Glutamatergic neuron (in vitro differentiated cells): ENCODE measurements around the gene PLAC8L1. TPM values are rescaled to one million over a fixed set of nuclear protein-coding genes. Genes with fewer than 3 reads are reported as not detected.

Experiments
- DNase-seq: peaks from one replicate; pipeline ENCODE4 v3.0.0; 2022
- H3K27ac Mint-ChIP-seq: one replicate; pipeline ENCODE4 v1.8.0; 2020; ENCODE audit warnings: mild to moderate bottlenecking, mixed read lengths, inconsistent platforms; ENCODE audit not compliant: unreplicated experiment
- H3K27me3 Mint-ChIP-seq: one replicate; pipeline ENCODE4 v1.8.0; 2020; ENCODE audit warnings: mild to moderate bottlenecking, moderate library complexity, mixed read lengths, inconsistent platforms; ENCODE audit not compliant: unreplicated experiment
- H3K36me3 Mint-ChIP-seq: one replicate; pipeline ENCODE4 v1.8.0; 2020; ENCODE audit warnings: mild to moderate bottlenecking, mixed read lengths, inconsistent platforms; ENCODE audit not compliant: unreplicated experiment
- H3K4me1 Mint-ChIP-seq: one replicate; pipeline ENCODE4 v1.8.0; 2020; ENCODE audit warnings: mild to moderate bottlenecking, low read depth, mixed read lengths, inconsistent platforms; ENCODE audit not compliant: unreplicated experiment
- H3K4me3 Mint-ChIP-seq: one replicate; pipeline ENCODE4 v1.8.0; 2020; ENCODE audit warnings: mild to moderate bottlenecking, mixed read lengths, inconsistent platforms; ENCODE audit not compliant: unreplicated experiment
- H3K9me3 Mint-ChIP-seq: one replicate; pipeline ENCODE4 v1.8.0; 2020; ENCODE audit warnings: mild to moderate bottlenecking, moderate library complexity, mixed read lengths, inconsistent platforms; ENCODE audit not compliant: unreplicated experiment
- CTCF ChIP-seq: fragments of 200-600 bp; sonication (generic); IDR thresholded peaks from one replicate; pipeline ENCODE4 v1.5.0; 2021; ENCODE audit not compliant: partially characterized antibody, unreplicated experiment
- total RNA-seq: library from RNA; stranded (reverse); fragmentation: NEBNext Ultra II Directional; extraction: Animal tissue kit (Norgen Biotek cat#: 25700); gene quantifications from one replicate; pipeline ENCODE4 v1.2.1, GENCODE V29; 2021; ENCODE audit not compliant: unreplicated experiment

The PLAC8L1 gene
- total RNA-seq, 1 donor from 2014 or later = 2.2 TPM

DNA sequence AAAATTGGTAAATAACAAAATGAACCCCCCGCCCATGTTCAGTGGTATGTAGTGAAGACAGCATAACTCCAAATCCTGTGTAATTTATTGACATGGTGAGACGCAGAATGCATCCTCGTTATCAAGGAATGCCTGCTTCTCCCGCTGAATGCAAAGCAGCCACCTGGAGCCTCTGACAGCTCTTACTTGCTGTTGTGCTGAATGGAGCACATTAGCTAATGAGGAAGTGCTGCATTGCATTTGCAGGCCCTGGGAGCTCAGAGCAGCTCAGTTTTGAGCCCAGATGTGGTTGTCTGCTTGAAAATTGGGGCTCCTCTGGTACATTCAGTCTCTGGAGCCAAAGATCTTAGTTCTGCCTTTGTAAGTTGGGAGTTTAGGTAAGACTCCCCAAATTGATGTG is 28.9 kb downstream of the PLAC8L1 start:
- TF ChIP-seq CTCF = no peak
- H3K36me3 Mint-ChIP-seq = no peaks in the 10 kb centered on the region
- H3K4me3 Mint-ChIP-seq = no peak overlapping the region
- no peak for DNase-seq
- H3K27me3 Mint-ChIP-seq = no peaks in the 10 kb centered on the region
- peaks cover 22% of the 10 kb centered on the region for H3K4me1 Mint-ChIP-seq
- H3K9me3 Mint-ChIP-seq = no peaks in the 10 kb centered on the region
- H3K27ac Mint-ChIP-seq = no peak overlapping the region

DNA sequence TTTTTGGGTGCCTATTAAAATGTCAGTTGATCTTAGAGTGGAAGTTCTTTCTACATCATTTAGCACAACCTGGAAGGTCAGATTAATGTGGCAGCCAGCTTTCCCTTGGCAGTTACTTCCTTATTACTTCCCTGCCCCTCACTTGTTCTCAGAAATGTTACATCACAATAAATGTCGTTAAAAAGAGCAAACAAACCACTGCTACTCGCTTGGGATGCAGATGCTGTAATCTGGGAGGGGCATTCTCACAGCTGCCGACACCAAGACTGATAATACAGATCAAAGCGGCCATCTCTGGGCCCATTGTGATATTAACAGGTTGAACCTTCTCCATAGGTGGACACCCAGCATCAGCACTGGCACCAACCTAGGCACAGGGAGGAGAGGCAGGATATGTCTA is 29.3 kb downstream of the PLAC8L1 start:
- no peaks in the 10 kb centered on the region for H3K27me3 Mint-ChIP-seq
- H3K4me1 Mint-ChIP-seq = peaks cover 18% of the 10 kb centered on the region
- no peak for TF ChIP-seq CTCF
- H3K27ac Mint-ChIP-seq = no peak overlapping the region
- H3K36me3 Mint-ChIP-seq = no peaks in the 10 kb centered on the region
- H3K4me3 Mint-ChIP-seq = no peak overlapping the region
- no peak for DNase-seq
- H3K9me3 Mint-ChIP-seq = no peaks in the 10 kb centered on the region

- Mint-ChIP-seq H3K27me3 (peaks cover 2% of the 10 kb centered on the region), H3K27ac (no peak overlapping the region), H3K4me1 (peaks cover 11% of the 10 kb centered on the region), H3K9me3 (no peaks in the 10 kb centered on the region), H3K4me3 (no peak overlapping the region), H3K36me3 (no peaks in the 10 kb centered on the region)
- TF ChIP-seq CTCF = no peak
- no peak for DNase-seq
Observed at GRCh38 chr5:146073239-146073900, 32.0 kb downstream of the PLAC8L1 start.

DNA sequence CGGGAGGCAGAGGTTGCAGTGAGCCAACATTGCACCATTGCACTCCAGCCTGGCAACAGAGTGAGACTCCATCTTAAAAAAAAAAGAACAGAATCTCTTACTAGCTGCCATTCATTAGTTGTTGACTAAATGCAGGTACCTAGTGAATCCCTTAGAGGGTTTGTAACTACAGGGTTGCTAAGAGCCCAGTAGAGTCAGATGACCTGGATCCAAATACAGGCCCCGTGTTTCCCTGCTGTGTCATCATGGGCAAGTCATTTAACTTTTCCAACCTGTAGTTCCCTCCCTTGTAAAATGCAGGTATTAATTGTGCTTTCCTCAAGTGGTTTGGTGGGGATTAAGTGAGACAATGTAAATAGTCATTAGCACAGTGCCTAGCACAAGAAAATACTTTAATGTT is 32.8 kb downstream of the PLAC8L1 start:
- DNase-seq = no peak
- TF ChIP-seq CTCF = no peak
- no peak overlapping the region for H3K4me3 Mint-ChIP-seq
- H3K4me1 Mint-ChIP-seq = peaks cover 11% of the 10 kb centered on the region
- peaks cover 2% of the 10 kb centered on the region for H3K27me3 Mint-ChIP-seq
- H3K27ac Mint-ChIP-seq = no peak overlapping the region
- H3K36me3 Mint-ChIP-seq = no peaks in the 10 kb centered on the region
- H3K9me3 Mint-ChIP-seq = no peaks in the 10 kb centered on the region

DNA sequence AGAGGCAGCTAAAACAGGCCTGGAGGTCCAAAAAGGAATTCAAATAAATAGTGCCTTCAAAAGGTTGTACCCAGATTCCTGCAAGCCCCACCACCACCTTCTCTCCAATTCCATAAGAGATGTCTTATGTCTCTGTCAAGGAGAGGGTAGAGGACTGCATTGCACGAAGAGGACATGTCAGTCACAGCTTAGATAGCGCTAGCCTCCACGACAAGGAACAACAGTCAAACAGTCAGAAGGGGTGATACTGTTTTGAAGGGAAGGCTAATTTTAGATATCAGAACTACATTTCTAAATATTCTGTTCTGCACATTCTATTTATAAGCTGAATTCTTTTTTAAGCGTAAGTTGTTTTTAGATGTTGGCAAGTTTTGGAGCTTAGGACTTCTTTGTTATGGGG is 34.2 kb downstream of the PLAC8L1 start:
- Mint-ChIP-seq H3K36me3 (no peaks in the 10 kb centered on the region), H3K27ac (no peak overlapping the region), H3K27me3 (peaks cover 2% of the 10 kb centered on the region), H3K9me3 (no peaks in the 10 kb centered on the region), H3K4me1 (peaks cover 8% of the 10 kb centered on the region), H3K4me3 (no peak overlapping the region)
- DNase-seq = no peak
- no peak for TF ChIP-seq CTCF
